Neural cell (in vitro differentiated cells): ENCODE data around the gene CA12.

Experiments used
- CTCF ChIP-seq: fragments of 450-650 bp; IDR thresholded peaks from 2 replicates; pipeline ENCODE4 v1.5.1; 2014; ENCODE audit warnings: antibody characterized with exemption, mild to moderate bottlenecking, moderate library complexity; ENCODE audit not compliant: poor library complexity, severe bottlenecking
- EP300 ChIP-seq: fragments of 450-650 bp; conservative IDR thresholded peaks from 2 replicates; pipeline ENCODE4 v1.6.1; 2014; ENCODE audit warnings: antibody characterized with exemption, mild to moderate bottlenecking, moderate library complexity; ENCODE audit not compliant: poor library complexity, severe bottlenecking
- POLR2AphosphoS5 ChIP-seq: IDR thresholded peaks from 2 replicates; pipeline ENCODE4 v1.6.1; 2012
- RAD21 ChIP-seq: fragments of 450-650 bp; conservative IDR thresholded peaks from 2 replicates; pipeline ENCODE4 v1.6.1; 2014; ENCODE audit warnings: antibody characterized with exemption, mild to moderate bottlenecking, moderate library complexity
- SMC3 ChIP-seq: fragments of 450-650 bp; conservative IDR thresholded peaks from 2 replicates; pipeline ENCODE4 v1.6.1; 2014; ENCODE audit warnings: antibody characterized with exemption, mild to moderate bottlenecking, moderate library complexity; ENCODE audit not compliant: poor library complexity
- TAF1 ChIP-seq: IDR thresholded peaks from 2 replicates; pipeline ENCODE4 v1.6.1; 2012; ENCODE audit warnings: low read depth

GRCh38 chr15:63362885-63363284 lies 18.8 kb downstream of the CA12 start:
- TF ChIP-seq CTCF = no peak
- TF ChIP-seq SMC3 = no peak
- TF ChIP-seq POLR2AphosphoS5 = no peak
- TF ChIP-seq RAD21 = no peak
- no peak for TF ChIP-seq EP300
- no peak for TF ChIP-seq TAF1
